Skeletal muscle tissue (tissue), 4 donors: ENCODE data around the gene TMEM54. TPM values are rescaled to one million over a fixed set of nuclear protein-coding genes. Genes with fewer than 3 reads are reported as not detected.
"Not testable (repeated sequence)": the region's sequence is repeated elsewhere in the genome, so short reads cannot be mapped to it uniquely, and the experiment has no call there.

Experiments
- H3K27ac ChIP-seq: one replicate; pipeline ENCODE4 v1.7.0; 2013; ENCODE audit warnings: mild to moderate bottlenecking, low read depth, low read length, inconsistent platforms
- H3K27me3 ChIP-seq, 3 donors: one replicate each; pipeline ENCODE4 v1.7.0; 2013; ENCODE audit warnings: low read length in 3 of 3; ENCODE audit not compliant: control insufficient read depth in 3 of 3, insufficient read depth in 3 of 3
- H3K36me3 ChIP-seq, 3 donors: one replicate each; pipeline ENCODE4 v1.7.0; 2013; ENCODE audit warnings: low read length in 3 of 3; ENCODE audit not compliant: control insufficient read depth in 3 of 3, insufficient read depth in 3 of 3
- H3K4me1 ChIP-seq, 3 donors: one replicate each; pipeline ENCODE4 v1.7.0; 2013; ENCODE audit warnings: low read length in 3 of 3, mild to moderate bottlenecking in 3 of 3; ENCODE audit not compliant: control insufficient read depth in 3 of 3, insufficient read depth in 3 of 3
- H3K4me3 ChIP-seq, 3 donors: one replicate each; pipeline ENCODE4 v1.7.0; 2013; ENCODE audit warnings: low read length in 3 of 3
- H3K9ac ChIP-seq, 3 donors: one replicate each; pipeline ENCODE4 v1.7.0; 2013; ENCODE audit warnings: low read length in 3 of 3, mild to moderate bottlenecking in 3 of 3, moderate library complexity in 2 of 3, low read depth in 1 of 3
- H3K9me3 ChIP-seq, 3 donors: one replicate each; pipeline ENCODE4 v1.7.0; 2013; ENCODE audit warnings: low read length in 3 of 3; ENCODE audit not compliant: control insufficient read depth in 3 of 3
- total RNA-seq: library from RNA; depleted of rRNA; stranded (reverse); fragments of >200 nt; gene quantifications from one replicate; pipeline ENCODE4 v1.2.3, GENCODE V29; 2014
- donor health status: Osteomylitis.

TMEM54 gene
- total RNA-seq, 1 donor from 2014 or later = 5.2 TPM

DNA sequence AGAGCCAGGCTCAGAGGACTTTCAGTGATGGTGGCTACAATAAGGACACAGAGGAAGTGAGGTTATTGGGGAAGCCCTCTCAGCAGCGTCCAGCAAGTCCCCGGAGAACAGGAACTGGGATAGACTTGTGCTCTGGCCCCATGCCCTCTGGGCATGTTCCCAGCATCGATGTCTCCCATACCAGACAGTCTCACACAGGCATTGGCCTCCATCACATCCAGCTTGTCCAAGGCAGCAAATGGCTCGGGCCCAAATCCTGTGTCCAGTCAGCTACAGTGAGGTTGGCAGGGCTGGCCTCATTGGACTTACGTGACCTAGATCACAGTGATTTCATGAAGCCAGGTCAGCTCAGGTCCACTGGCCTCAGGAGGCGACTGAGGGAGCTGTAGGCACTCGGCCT lies 19.6 kb upstream of the TMEM54 start:
- Histone ChIP-seq H3K9me3 (no peaks in the 10 kb centered on the region), H3K9ac (peak overlapping the region in 1 of 3 donors; percentile 19), H3K4me3 (peak overlapping the region in 1 of 3 donors; percentile 22), H3K4me1 (peaks cover 10 to 15% (median 11%) of the 10 kb centered on the region in 3 donors), H3K36me3 (no peaks in the 10 kb centered on the region), H3K27ac (no peak overlapping the region), H3K27me3 (peaks cover 6 to 15% (median 10%) of the 10 kb centered on the region in 3 donors)

GRCh38 chr1:32919811-32920733 lies 18.9 kb upstream of the TMEM54 start:
- H3K4me3 ChIP-seq = no peak overlapping the region
- peaks cover 10 to 13% (median 10%) of the 10 kb centered on the region in 3 donors for H3K4me1 ChIP-seq
- no peaks in the 10 kb centered on the region for H3K36me3 ChIP-seq
- no peaks in the 10 kb centered on the region for H3K9me3 ChIP-seq
- peaks cover 7 to 10% (median 10%) of the 10 kb centered on the region in 3 donors for H3K27me3 ChIP-seq
- no peak overlapping the region for H3K9ac ChIP-seq
- H3K27ac ChIP-seq = peak overlapping the region; percentile 12

DNA sequence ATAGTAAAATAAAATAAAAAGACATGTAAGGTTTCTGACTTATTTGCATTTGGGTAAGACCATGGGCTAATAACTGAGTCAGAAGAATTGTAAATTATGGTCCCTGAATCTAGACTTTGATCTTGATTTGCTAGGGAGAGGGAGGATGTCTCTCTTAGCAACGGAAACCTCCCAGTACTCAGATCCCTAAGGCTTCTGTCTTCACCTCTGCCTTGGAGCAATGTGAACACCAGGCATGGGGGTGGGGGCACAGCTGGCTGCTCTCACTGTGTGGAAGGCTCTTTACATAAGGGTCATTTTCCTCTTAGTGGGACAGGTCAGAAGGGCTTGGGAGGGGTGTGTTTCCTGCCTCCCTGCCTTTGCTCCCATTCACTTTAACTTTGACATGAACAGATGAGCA lies 17.0 kb upstream of the TMEM54 start:
- Histone ChIP-seq H3K9me3 (peaks cover 0 to 3% (median 0%) of the 10 kb centered on the region in 3 donors), H3K4me1 (peaks cover 10 to 13% (median 10%) of the 10 kb centered on the region in 3 donors), H3K36me3 (no peaks in the 10 kb centered on the region), H3K27ac (no peak overlapping the region), H3K27me3 (peaks cover 0 to 3% (median 0%) of the 10 kb centered on the region in 3 donors), H3K4me3 (no peak overlapping the region), H3K9ac (no peak overlapping the region)

DNA sequence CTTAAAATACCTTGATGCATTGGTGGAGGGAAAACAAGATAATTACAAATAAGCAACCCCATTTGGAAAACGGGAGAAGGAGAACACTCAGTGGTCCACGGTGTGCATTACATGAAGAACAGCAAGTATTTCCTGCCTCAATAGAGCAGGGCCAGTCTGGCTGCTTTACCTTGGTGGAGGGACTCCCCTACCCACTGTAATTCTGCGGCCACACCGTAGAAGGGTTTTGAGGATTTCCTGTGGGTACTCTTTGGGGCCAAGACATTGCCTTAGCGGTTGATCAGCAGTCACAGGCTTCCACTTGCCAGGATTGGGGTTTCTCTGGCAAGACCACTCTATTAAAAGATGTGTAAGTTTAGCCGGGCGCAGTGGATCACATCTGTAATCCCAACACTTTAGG lies 16.3 kb upstream of the TMEM54 start:
- H3K36me3 ChIP-seq = no peaks in the 10 kb centered on the region
- no peak overlapping the region for H3K9ac ChIP-seq
- H3K9me3 ChIP-seq = peaks cover 0 to 3% (median 0%) of the 10 kb centered on the region in 3 donors
- H3K27me3 ChIP-seq = peaks cover 0 to 3% (median 0%) of the 10 kb centered on the region in 3 donors
- H3K27ac ChIP-seq = no peak overlapping the region
- H3K4me1 ChIP-seq = peaks cover 10 to 13% (median 10%) of the 10 kb centered on the region in 3 donors
- no peak overlapping the region for H3K4me3 ChIP-seq

DNA sequence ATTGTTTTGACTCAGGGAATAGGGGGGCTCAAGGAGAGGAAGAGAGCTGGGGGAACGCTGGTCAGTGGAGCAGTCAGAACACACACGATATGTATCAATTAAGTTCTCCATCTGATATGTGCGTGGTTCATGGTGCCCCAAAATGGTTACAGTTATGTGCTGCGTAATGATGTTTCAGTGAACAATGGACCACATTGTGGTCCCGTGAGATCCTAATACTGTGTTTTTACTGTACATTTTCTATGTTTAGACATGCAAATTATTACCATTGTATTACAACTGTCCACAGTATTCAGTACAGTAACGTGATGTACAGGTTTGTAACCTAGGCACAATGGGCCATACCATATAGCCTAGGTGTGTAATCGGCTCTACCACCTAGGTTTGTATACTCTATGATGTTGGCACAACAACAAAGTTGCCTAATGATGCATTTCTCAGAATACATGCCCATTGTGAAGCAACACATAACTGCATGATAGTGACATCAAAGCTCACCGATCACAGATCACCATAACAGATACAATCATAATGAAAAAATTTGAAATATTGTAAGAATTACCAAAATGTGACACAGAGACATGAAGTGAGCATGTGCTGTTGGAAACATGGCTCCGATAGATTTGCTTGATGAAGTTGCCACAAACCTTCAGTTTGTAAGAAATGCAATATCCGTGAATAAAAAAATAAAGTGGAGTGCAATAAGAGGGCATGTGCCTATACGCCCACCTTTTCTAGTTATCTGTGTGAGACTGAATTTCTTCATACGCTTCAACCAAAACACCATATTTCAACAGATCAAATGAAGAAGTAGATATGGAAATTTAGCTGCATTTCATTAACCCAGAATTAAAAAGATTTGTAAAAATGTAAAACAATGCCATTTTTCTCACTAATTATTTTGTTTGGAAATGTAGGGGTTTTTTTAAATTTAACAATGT lies 14.8 kb upstream of the TMEM54 start:
- Histone ChIP-seq H3K27ac (no peak overlapping the region), H3K9me3 (peaks cover 0 to 3% (median 0%) of the 10 kb centered on the region in 3 donors), H3K4me1 (peaks cover 5 to 9% (median 7%) of the 10 kb centered on the region in 3 donors), H3K27me3 (peaks cover 0 to 3% (median 2%) of the 10 kb centered on the region in 3 donors), H3K36me3 (no peaks in the 10 kb centered on the region), H3K4me3 (no peak overlapping the region), H3K9ac (no peak overlapping the region)

GRCh38 chr1:32910319-32910718 lies 9.1 kb upstream of the TMEM54 start:
- no peak overlapping the region for H3K4me3 ChIP-seq
- no peaks in the 10 kb centered on the region for H3K36me3 ChIP-seq
- H3K27ac ChIP-seq = no peak overlapping the region
- no peaks in the 10 kb centered on the region for H3K4me1 ChIP-seq
- no peak overlapping the region for H3K9ac ChIP-seq
- H3K27me3 ChIP-seq = peaks cover 0 to 3% (median 3%) of the 10 kb centered on the region in 3 donors
- peaks cover 0 to 3% (median 0%) of the 10 kb centered on the region in 3 donors for H3K9me3 ChIP-seq

DNA sequence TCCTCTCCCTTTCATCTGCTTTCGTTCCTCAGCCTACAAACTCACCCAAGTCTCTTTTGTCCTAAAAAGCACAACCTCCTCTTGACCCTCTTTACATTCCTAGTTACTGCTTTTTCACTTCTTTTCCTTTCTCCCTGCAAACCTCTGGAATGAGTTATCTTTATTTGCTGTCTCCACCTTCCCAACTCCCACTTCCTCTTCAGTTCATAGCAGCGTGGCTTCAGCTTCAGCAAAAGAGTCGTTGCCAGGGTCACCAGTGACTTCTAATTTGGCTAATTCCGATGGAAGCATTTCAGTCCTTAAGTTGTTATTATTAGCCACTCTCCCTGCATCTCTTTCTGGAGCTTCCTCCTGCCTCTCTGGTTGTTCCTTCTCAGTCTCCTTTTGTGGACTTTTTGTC lies 6.2 kb upstream of the TMEM54 start:
- Histone ChIP-seq H3K27me3 (peaks cover 2 to 7% (median 3%) of the 10 kb centered on the region in 3 donors), H3K27ac (no peak overlapping the region), H3K9me3 (no peaks in the 10 kb centered on the region), H3K4me1 (no peaks in the 10 kb centered on the region), H3K36me3 (no peaks in the 10 kb centered on the region), H3K4me3 (no peak overlapping the region), H3K9ac (no peak overlapping the region)

DNA sequence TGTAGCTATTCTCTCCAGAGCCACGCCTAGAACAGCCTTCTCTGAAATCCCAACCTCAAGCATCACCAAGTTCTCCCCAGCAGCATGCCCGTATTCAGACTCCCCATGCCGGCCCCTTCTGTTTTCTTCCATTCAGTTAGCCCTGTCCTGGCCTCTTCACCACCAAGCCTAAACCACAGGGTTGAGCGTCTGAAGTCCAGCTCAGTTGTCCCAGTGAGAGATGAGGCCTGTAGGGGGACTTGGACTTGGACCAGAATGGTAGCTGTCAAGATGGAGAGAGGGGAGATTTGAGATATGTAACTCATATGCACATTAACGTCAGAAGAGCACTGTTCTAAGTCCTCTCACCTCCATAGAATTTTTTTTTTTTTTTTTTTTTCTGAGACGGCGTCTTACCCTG lies 5.5 kb upstream of the TMEM54 start:
- Histone ChIP-seq H3K9ac (no peak overlapping the region), H3K4me3 (no peak overlapping the region), H3K27ac (no peak overlapping the region), H3K27me3 (peaks cover 3 to 12% (median 5%) of the 10 kb centered on the region in 3 donors), H3K9me3 (no peaks in the 10 kb centered on the region), H3K36me3 (no peaks in the 10 kb centered on the region), H3K4me1 (peaks cover under 1 to 2% (median 1%) of the 10 kb centered on the region in 3 donors)

- H3K36me3 ChIP-seq, H3K4me3 ChIP-seq, H3K9ac ChIP-seq, H3K27ac ChIP-seq, H3K4me1 ChIP-seq, H3K9me3 ChIP-seq: not testable (repeated sequence)
- H3K27me3 ChIP-seq = peaks cover 3 to 16% (median 7%) of the 10 kb centered on the region in 3 donors
These were observed 4.4 kb upstream of the TMEM54 start for GRCh38 chr1:32905588-32905987.
